HepG2 (cell line): ENCODE measurements around the gene TANC2. TPM values are rescaled to one million over a fixed set of nuclear protein-coding genes. Genes with fewer than 3 reads are reported as not detected.

Source experiments
- CAMTA2 ChIP-seq: sonication (generic); formaldehyde crosslinking; IDR thresholded peaks from 2 replicates; pipeline ENCODE4 v1.4.0; 2020; ENCODE audit warnings: mild to moderate bottlenecking, missing genetic modification reagents, borderline replicate concordance
- DNMT1 ChIP-seq: sonication (generic); formaldehyde crosslinking; IDR thresholded peaks from 2 replicates; pipeline ENCODE4 v1.5.1; 2020; ENCODE audit warnings: mild to moderate bottlenecking, missing genetic modification reagents
- DZIP1 ChIP-seq: sonication (generic); formaldehyde crosslinking; IDR thresholded peaks from 2 replicates; pipeline ENCODE4 v1.5.0; 2020; ENCODE audit warnings: mild to moderate bottlenecking, missing genetic modification reagents
- NFE2 ChIP-seq: sonication (generic); formaldehyde crosslinking; IDR thresholded peaks from 2 replicates; pipeline ENCODE4 v1.4.0; 2020; ENCODE audit warnings: missing genetic modification reagents
- REST ChIP-seq, 2 experiments: IDR thresholded peaks; 2 replicates each; pipeline ENCODE4 v1.6.1; 2011 to 2012; ENCODE audit warnings: low read length in 2 of 2, borderline replicate concordance in 1 of 2, low read depth in 1 of 2, mild to moderate bottlenecking in 1 of 2, moderate library complexity in 1 of 2
- RFX1 ChIP-seq: fragments of 450-650 bp; IDR thresholded peaks from 2 replicates; pipeline ENCODE4 v1.6.1; 2017
- SP5 ChIP-seq: IDR thresholded peaks from 2 replicates; pipeline ENCODE4 v1.6.1; 2016; ENCODE audit warnings: low read depth, borderline replicate concordance
- ZBTB7B ChIP-seq: sonication (generic); formaldehyde crosslinking; IDR thresholded peaks from 2 replicates; pipeline ENCODE4 v1.4.0; 2020; ENCODE audit warnings: missing genetic modification reagents
- ZNF138 ChIP-seq: sonication (generic); formaldehyde crosslinking; IDR thresholded peaks from 2 replicates; pipeline ENCODE4 v1.5.0; 2020; ENCODE audit warnings: mild to moderate bottlenecking, low read depth, missing genetic modification reagents
- ZNF407 ChIP-seq: sonication (generic); formaldehyde crosslinking; IDR thresholded peaks from one replicate; pipeline ENCODE4 v1.5.1; 2020; ENCODE audit warnings: mild to moderate bottlenecking, missing genetic modification reagents; ENCODE audit errors: not compliant biosample characterization
- ZNF790 ChIP-seq: sonication (generic); formaldehyde crosslinking; IDR thresholded peaks from 2 replicates; pipeline ENCODE4 v1.8.0; 2022; ENCODE audit warnings: missing genetic modification reagents, mild to moderate bottlenecking, borderline replicate concordance
- ZNF883 ChIP-seq: sonication (generic); formaldehyde crosslinking; IDR thresholded peaks from 2 replicates; pipeline ENCODE4 v1.5.1; 2020; ENCODE audit warnings: mild to moderate bottlenecking, missing genetic modification reagents; ENCODE audit errors: not compliant biosample characterization
- ZNF891 ChIP-seq: sonication (generic); formaldehyde crosslinking; IDR thresholded peaks from 2 replicates; pipeline ENCODE4 v1.5.0; 2020; ENCODE audit warnings: mild to moderate bottlenecking, missing genetic modification reagents
- polyA plus RNA-seq, 8 experiments: library from polyadenylated mRNA; depleted of rRNA in 3 of 8; stranded (reverse) in 7 of 8; unstranded in 1 of 8; fragments of >200 nt; fragmentation: Illumina TruSeq in 4 of 8; extraction: Trizol in 4 of 8; gene quantifications; 2 replicates each; pipeline versions ENCODE4 v1.2.1 to v1.2.3, GENCODE V29; 2011 to 2016; ENCODE audit warnings: low read depth in 4 of 8, missing spikeins in 1 of 8, mixed read lengths in 1 of 8; ENCODE audit not compliant: insufficient read depth in 1 of 8
- total RNA-seq, 5 experiments: library from RNA; depleted of rRNA; stranded (reverse); fragments of >200 nt; fragmentation: Illumina TruSeq; extraction: Trizol; gene quantifications; 2 replicates each; pipeline ENCODE4 v1.2.3, GENCODE V29; 2016; ENCODE audit warnings: low read depth in 1 of 5

The TANC2 gene
- total and polyA plus RNA-seq, 2 of the 13 experiments (the other 11 are each of a cell fraction or from before 2014, with no cell fraction given), result 0.08 to 0.20 TPM

- TF ChIP-seq ZNF407 (CRISPR knock-in tag), result no peak
- TF ChIP-seq ZNF891 (CRISPR knock-in tag), result no peak
- TF ChIP-seq ZNF138, result no peak
- TF ChIP-seq DZIP1 (CRISPR knock-in tag), result no peak
- TF ChIP-seq ZNF883, result no peak
- no peak for TF ChIP-seq CAMTA2 (CRISPR knock-in tag)
- TF ChIP-seq RFX1, result no peak
- no peak for TF ChIP-seq DNMT1 (CRISPR knock-in tag)
- TF ChIP-seq ZBTB7B, result no peak
- TF ChIP-seq REST (IDR thresholded peaks at IDR 0.05; ENCODE audit: borderline replicate concordance in 1 of 2, low read depth in 1 of 2, low read length in 2 of 2), result no peak
- no peak for TF ChIP-seq NFE2 (CRISPR knock-in tag)
- no peak for TF ChIP-seq ZNF790 (CRISPR knock-in tag)
- TF ChIP-seq SP5 (CRISPR knock-in tag), result no peak
- TF ChIP-seq, all 625 proteins: peak for 3
Measured at GRCh38 chr17:62995377-62995885, 29.4 kb downstream of the TANC2 start (continued).
